Keratinocyte (primary cell): ENCODE measurements around the gene WNT7B. TPM values are rescaled to one million over a fixed set of nuclear protein-coding genes. Genes with fewer than 3 reads are reported as not detected.

Source experiments
- DNase-seq: peaks from one replicate; pipeline ENCODE4 v3.0.0-alpha.2; 2011; ENCODE audit warnings: low read depth, missing footprints, low spot score
- FAIRE-seq: peaks from 2 replicates; lab custom pipeline; 2011; peaks lifted over from hg19 to GRCh38; lab: Jason Lieb, UNC
- H2AFZ ChIP-seq: 2 replicates; pipeline ENCODE4 v1.6.0; 2012; ENCODE audit warnings: low read length, control low read depth, inconsistent platforms; ENCODE audit not compliant: control insufficient read depth
- H3K27ac ChIP-seq: 2 replicates; pipeline ENCODE4 v1.5.1; 2011; ENCODE audit warnings: low read length; ENCODE audit not compliant: control insufficient read depth, insufficient read depth
- H3K27me3 ChIP-seq: 3 replicates; pipeline ENCODE4 v1.6.0; 2011; ENCODE audit warnings: low read length; ENCODE audit not compliant: control insufficient read depth, insufficient read depth; ENCODE audit errors: extremely low read depth
- H3K36me3 ChIP-seq, 2 experiments: 2 replicates in 1 of 2; 3 replicates in 1 of 2; pipeline ENCODE4 v1.5.1; 2011; ENCODE audit warnings: low read length in 2 of 2, mild to moderate bottlenecking in 1 of 2; ENCODE audit not compliant: control insufficient read depth in 2 of 2, insufficient read depth in 2 of 2; ENCODE audit errors: extremely low read depth in 1 of 2
- H3K4me1 ChIP-seq: 3 replicates; pipeline ENCODE4 v1.5.1; 2011; ENCODE audit warnings: low read length; ENCODE audit not compliant: control insufficient read depth, insufficient read depth; ENCODE audit errors: extremely low read depth
- H3K4me2 ChIP-seq: 3 replicates; pipeline ENCODE4 v1.6.0; 2011; ENCODE audit warnings: low read depth, low read length; ENCODE audit not compliant: control insufficient read depth, insufficient read depth; ENCODE audit errors: extremely low read depth
- H3K4me3 ChIP-seq, 3 experiments: fragments of 200-600 bp in 1 of 3; sonication (generic) in 1 of 3; 2 replicates in 2 of 3; 3 replicates in 1 of 3; pipeline ENCODE4 v1.5.1; 2011 to 2016; ENCODE audit warnings: low read length in 3 of 3, mild to moderate bottlenecking in 3 of 3, control low read depth in 2 of 3, inconsistent platforms in 1 of 3, low read depth in 1 of 3, mixed read lengths in 1 of 3, mixed run types in 1 of 3, moderate library complexity in 1 of 3; ENCODE audit not compliant: control insufficient read depth in 2 of 3, insufficient read depth in 2 of 3; ENCODE audit errors: extremely low read depth in 1 of 3
- H3K79me2 ChIP-seq: 2 replicates; pipeline ENCODE4 v1.6.0; 2012; ENCODE audit warnings: low read length; ENCODE audit not compliant: control insufficient read depth, insufficient read depth
- H3K9ac ChIP-seq: 3 replicates; pipeline ENCODE4 v1.6.0; 2011; ENCODE audit warnings: low read length; ENCODE audit not compliant: control insufficient read depth, insufficient read depth; ENCODE audit errors: extremely low read depth
- H3K9me1 ChIP-seq: 3 replicates; pipeline ENCODE4 v1.6.0; 2011; ENCODE audit warnings: low read length; ENCODE audit not compliant: control insufficient read depth, insufficient read depth; ENCODE audit errors: extremely low read depth
- H3K9me3 ChIP-seq: 2 replicates; pipeline ENCODE4 v1.5.1; 2012; ENCODE audit warnings: low read depth, low read length; ENCODE audit not compliant: control insufficient read depth
- H4K20me1 ChIP-seq: 3 replicates; pipeline ENCODE4 v1.6.0; 2011; ENCODE audit warnings: low read length; ENCODE audit not compliant: control insufficient read depth, insufficient read depth; ENCODE audit errors: extremely low read depth
- CTCF ChIP-seq, 3 experiments: IDR thresholded peaks in 1 of 3; conservative IDR thresholded peaks in 1 of 3; optimal IDR thresholded peaks in 1 of 3; 2 replicates in 2 of 3; 3 replicates in 1 of 3; pipeline versions ENCODE3 to v1.5.1; 2011; ENCODE audit warnings: low read length in 3 of 3, mild to moderate bottlenecking in 3 of 3, moderate library complexity in 2 of 3, control low read depth in 1 of 3, inconsistent platforms in 1 of 3; ENCODE audit not compliant: insufficient read depth in 2 of 3; ENCODE audit errors: extremely low read depth in 1 of 3
- EZH2 ChIP-seq: IDR thresholded peaks from one replicate; pipeline ENCODE4 v1.6.1; 2012; ENCODE audit warnings: inconsistent platforms, mild to moderate bottlenecking, low read length, moderate library complexity
- dilution Hi-C: fragments of 300-500 bp; cut with MboI; formaldehyde crosslinking; loops from one replicate; pipeline ENCODE4 v1.7.0; 2020; ENCODE audit warnings: low sequenced_read_pairs; ENCODE audit not compliant: extremely low pct_ligation_motif_present
- polyA plus RNA-seq, 5 experiments: library from polyadenylated mRNA; depleted of rRNA in 3 of 5; stranded (reverse) in 3 of 5; stranded (forward) in 1 of 5; unstranded in 1 of 5; fragments of >200 nt; gene quantifications; 1 replicate in 1 of 5; 2 replicates in 3 of 5; 3 replicates in 1 of 5; pipeline versions ENCODE4 v1.2.1 to v1.2.3, GENCODE V29; 2011 to 2012; ENCODE audit warnings: missing spikeins in 2 of 5, low read depth in 1 of 5, low replicate concordance in 1 of 5

Gene WNT7B
- polyA plus RNA-seq, 1 donor (not counting 4 experiments of a cell fraction or from before 2014, with no cell fraction given): 1.7 TPM

- Histone ChIP-seq H3K4me1 (peaks cover 17% of the 10 kb centered on the region), H3K4me2 (peak overlapping the region; percentile 27), H3K27me3 (peaks cover 5% of the 10 kb centered on the region), H3K9me3 (no peaks in the 10 kb centered on the region), H3K27ac (no peak overlapping the region), H2AFZ (no peak overlapping the region), H3K36me3 (no peaks in the 10 kb centered on the region), H3K9ac (peak overlapping the region; percentile 18), H3K9me1 (no peaks in the 10 kb centered on the region), H3K4me3 (no peak overlapping the region), H4K20me1 (no peaks in the 10 kb centered on the region), H3K79me2 (no peaks in the 10 kb centered on the region)
- dilution Hi-C loops: no loop called here
- no peak for TF ChIP-seq EZH2
- peak in 2 of 3 experiments; percentile 34 to 37 for TF ChIP-seq CTCF (optimal IDR thresholded peaks at IDR 0.05 in 1 of 3, IDR thresholded peaks at IDR 0.05 in 1 of 3, conservative IDR thresholded peaks at IDR 0.05 in 1 of 3; ENCODE audit: extremely low read depth in 1 of 3, insufficient read depth in 2 of 3, low read length in 3 of 3)
- DNase-seq (no peak), FAIRE-seq (no peak)
These were observed 28.8 kb downstream of the WNT7B start for GRCh38 chr22:45948081-45948648.

- FAIRE-seq: no peak
These were observed 30.0 kb downstream of the WNT7B start for GRCh38 chr22:45946805-45947600.

More at GRCh38 chr22:45946805-45947600, 30.0 kb downstream of the WNT7B start:
- H4K20me1 ChIP-seq: no peaks in the 10 kb centered on the region
- H3K9me3 ChIP-seq: no peaks in the 10 kb centered on the region
- H3K36me3 ChIP-seq: no peaks in the 10 kb centered on the region
- H3K4me3 ChIP-seq: no peak overlapping the region
- H3K9me1 ChIP-seq: no peaks in the 10 kb centered on the region
- H3K4me2 ChIP-seq: no peak overlapping the region
- no peak overlapping the region for H3K9ac ChIP-seq
- no peak for DNase-seq
- no peak overlapping the region for H3K27ac ChIP-seq
- no peaks in the 10 kb centered on the region for H3K27me3 ChIP-seq
- peaks cover 2% of the 10 kb centered on the region for H3K79me2 ChIP-seq
- peaks cover 27% of the 10 kb centered on the region for H3K4me1 ChIP-seq
- no peak overlapping the region for H2AFZ ChIP-seq
- TF ChIP-seq EZH2: no peak
- TF ChIP-seq CTCF (optimal IDR thresholded peaks at IDR 0.05 in 1 of 3, IDR thresholded peaks at IDR 0.05 in 1 of 3, conservative IDR thresholded peaks at IDR 0.05 in 1 of 3; ENCODE audit: extremely low read depth in 1 of 3, insufficient read depth in 2 of 3, low read length in 3 of 3): no peak
- dilution Hi-C loops: no loop called here
